Middle frontal gyrus (tissue), 1 donor: ENCODE results near the gene GPA33.

ENCODE experiments used
- DNase-seq: peaks from one replicate; pipeline ENCODE4 v3.0.0-alpha.2; 2015; ENCODE audit warnings: low spot score; ENCODE audit errors: extremely low spot score

GPA33 gene

GRCh38 chr1:167118188-167118587 is 28.0 kb upstream of the GPA33 start:
- no peak for DNase-seq

GRCh38 chr1:167117225-167117624 is 27.0 kb upstream of the GPA33 start:
- no peak for DNase-seq

- no peak for DNase-seq
Observed at GRCh38 chr1:167116174-167116573, 26.0 kb upstream of the GPA33 start.

GRCh38 chr1:167115655-167116054 is 25.5 kb upstream of the GPA33 start:
- DNase-seq = no peak

GRCh38 chr1:167114725-167115124 is 24.5 kb upstream of the GPA33 start:
- no peak for DNase-seq

- DNase-seq = no peak
Observed at GRCh38 chr1:167111868-167112709, 21.9 kb upstream of the GPA33 start.

DNA sequence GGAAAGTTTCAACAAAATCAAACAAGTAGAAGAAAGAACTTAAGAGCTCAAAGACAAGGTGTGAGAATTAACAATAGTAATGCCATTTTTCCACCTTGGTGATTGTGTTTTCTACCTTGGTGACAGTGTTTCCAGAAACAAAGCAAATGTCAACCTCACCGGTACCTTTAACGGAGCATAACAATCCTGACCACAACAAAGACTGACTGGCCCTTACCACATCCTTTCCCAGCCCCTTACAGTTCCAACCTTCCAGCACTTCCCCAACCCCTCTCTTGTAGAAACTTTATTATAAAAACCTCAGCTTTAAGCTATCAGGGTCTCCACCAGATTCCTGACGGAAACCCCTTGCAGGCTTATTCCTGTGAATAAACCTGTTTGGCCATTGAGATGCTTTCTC is 20.4 kb upstream of the GPA33 start:
- no peak for DNase-seq

DNA sequence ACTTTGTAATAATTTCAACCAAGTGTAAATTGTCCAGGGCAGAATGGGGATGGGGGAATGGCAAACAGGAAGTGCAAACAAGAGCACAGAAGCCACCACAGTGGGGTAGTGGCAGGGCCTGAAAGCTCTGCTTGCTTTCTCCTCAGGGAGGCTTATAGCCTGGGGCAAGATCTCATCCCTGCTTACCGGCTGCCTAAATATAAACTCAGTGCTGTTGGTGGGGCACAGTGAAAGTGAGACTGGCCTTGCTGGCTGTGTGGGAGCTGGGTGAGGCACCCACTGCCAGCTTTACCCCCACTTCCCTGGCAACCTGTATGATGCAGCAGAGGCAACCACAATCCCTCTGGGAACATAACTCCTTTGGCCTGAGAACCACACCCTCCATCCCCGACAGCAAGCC is 18.9 kb upstream of the GPA33 start:
- DNase-seq = no peak

- DNase-seq = no peak
Observed at GRCh38 chr1:167107456-167107855, 17.3 kb upstream of the GPA33 start.

DNA sequence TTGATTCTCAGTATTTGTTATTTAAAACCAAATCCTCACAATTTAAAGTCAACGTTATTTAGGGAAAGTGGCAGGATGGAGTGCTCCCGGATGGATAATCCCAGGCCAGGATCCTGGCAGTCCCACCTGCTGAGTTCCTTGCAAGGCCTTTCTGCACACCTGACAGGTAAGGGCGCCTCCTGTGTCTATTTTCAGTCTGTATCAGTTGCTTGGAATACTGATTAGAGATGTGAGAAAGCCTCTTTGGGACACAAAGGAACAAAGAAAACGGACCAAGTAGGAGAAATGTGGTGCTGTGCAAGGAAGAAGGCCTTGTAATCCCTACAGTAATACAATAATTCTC is 15.9 kb upstream of the GPA33 start:
- DNase-seq = no peak

- DNase-seq = no peak
Observed at GRCh38 chr1:167105271-167106118, 15.3 kb upstream of the GPA33 start.

GRCh38 chr1:167104256-167104633 is 14.1 kb upstream of the GPA33 start:
- no peak for DNase-seq

DNA sequence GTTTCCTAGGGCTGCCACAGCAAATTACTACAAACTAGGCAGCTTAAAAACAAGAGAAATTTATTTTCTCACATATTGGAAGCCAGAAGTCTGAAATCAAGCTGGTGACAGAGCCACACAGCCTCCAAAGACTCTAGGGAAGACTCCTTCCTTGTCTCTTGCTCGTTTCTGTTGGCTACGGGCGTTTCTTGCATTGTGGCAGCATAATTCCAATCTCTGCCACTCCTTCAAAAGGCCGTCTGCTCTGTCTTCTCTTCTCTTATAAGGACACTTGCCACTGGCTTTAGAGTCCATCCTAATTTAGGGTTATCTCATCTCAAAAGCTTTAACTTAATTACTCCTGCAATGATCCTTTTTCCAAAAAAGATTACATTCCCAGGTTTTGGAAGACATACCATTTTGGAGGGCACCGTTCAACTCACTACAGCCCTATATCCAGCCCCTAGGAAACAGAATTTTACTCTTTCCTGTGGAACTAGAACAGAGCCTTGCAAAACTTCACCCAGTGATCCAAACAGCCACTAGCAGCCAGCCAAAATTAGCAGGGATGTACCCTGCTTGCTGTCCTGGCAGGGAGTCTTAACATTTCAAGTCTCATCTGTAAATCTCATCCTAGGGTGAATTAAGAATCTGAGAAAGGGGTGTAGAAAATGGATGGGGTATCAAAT is 12.9 kb upstream of the GPA33 start:
- no peak for DNase-seq

- no peak for DNase-seq
Observed at GRCh38 chr1:167101754-167102153, 11.6 kb upstream of the GPA33 start.

- no peak for DNase-seq
Observed at GRCh38 chr1:167100730-167101129, 10.6 kb upstream of the GPA33 start.

DNA sequence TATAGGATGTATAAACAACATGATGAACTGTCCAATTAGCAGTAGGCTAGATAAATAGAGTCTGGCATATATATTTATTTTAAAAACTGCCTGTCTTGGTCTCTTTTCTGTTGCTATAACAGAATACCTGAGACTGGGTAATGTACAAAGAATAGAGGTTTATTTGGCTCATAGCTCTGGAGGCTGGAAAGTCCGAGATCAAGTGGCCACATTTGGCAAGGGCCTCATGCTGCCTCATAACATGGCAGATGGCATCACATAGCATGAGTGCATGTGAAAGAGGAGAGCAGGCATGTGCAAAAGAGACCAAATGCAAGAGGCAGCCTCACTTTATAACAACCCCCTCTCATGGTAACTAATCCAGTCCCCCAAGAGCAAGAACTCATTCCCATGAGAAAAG is 9.7 kb upstream of the GPA33 start:
- DNase-seq = no peak

- DNase-seq = no peak
Observed at GRCh38 chr1:167095368-167095767, 5.2 kb upstream of the GPA33 start.

DNA sequence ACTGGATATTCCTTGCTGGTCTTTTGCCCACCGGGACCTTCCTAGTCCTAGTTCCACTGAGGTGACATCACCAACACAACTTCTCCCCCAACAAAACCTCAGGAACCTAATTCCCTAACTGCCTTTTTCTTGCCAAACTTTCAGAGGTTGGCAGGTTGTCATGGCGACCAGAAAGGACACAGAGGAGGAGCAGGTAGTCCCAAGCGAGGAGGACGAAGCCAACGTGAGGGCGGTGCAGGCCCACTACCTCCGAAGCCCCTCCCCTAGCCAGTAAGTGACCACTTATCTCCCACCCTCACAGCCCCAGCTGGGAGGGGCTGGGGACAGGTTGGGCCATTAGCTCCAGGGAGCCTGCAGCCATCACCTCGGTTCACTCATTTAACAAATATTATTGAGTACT is 4.5 kb upstream of the GPA33 start:
- DNase-seq = no peak

- no peak for DNase-seq
Observed at GRCh38 chr1:167093846-167094516, 3.8 kb upstream of the GPA33 start, which contains the start of gene STYXL2. STYXL2 (plus strand) TSS chr1:167094075; CDS start chr1:167094850, 775 bp downstream.

DNA sequence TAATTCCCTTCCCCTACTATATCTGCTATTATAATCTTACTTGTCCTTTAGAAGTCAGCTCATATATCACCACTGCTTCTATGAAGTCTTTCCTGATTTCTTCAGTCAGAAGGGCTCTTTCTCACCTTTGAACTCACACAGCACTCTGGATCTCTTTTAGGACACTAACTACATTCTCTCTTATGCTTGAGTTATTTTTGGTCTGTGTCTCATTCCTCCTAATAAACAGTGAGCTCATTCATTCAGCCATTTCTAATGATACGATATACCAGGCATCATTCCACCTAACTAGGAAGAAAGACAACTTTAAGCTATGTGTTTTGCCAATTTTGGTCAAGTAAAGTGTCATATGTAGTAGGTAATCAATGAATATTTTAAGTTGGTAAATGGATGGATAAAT is 2.5 kb upstream of the GPA33 start:
- no peak for DNase-seq

GRCh38 chr1:167089939-167090313 is 251 bp downstream of the GPA33 start:
- no peak for DNase-seq
